Sigmoid colon (tissue), 7 donors: ENCODE measurements around the gene GPRIN1. TPM values are rescaled to one million over a fixed set of nuclear protein-coding genes. Genes with fewer than 3 reads are reported as not detected.

Experiments
- DNase-seq: peaks from one replicate; pipeline ENCODE4 v3.0.0-alpha.2; 2019
- H3K27ac ChIP-seq, 4 donors: fragments of 200-600 bp; sonication (generic); one replicate each; pipeline ENCODE4 v1.5.1; 2016 to 2019; ENCODE audit warnings: mild to moderate bottlenecking in 1 of 4
- H3K27me3 ChIP-seq, 3 donors: fragments of 200-600 bp; sonication (generic); one replicate each; pipeline ENCODE4 v1.5.1; 2019; ENCODE audit warnings: mild to moderate bottlenecking in 1 of 3
- H3K36me3 ChIP-seq, 4 donors: fragments of 200-600 bp; sonication (generic); one replicate each; pipeline ENCODE4 v1.5.1; 2016 to 2019
- H3K4me1 ChIP-seq, 4 donors: fragments of 200-600 bp; sonication (generic); one replicate each; pipeline ENCODE4 v1.5.1; 2017 to 2019
- H3K4me3 ChIP-seq, 4 donors: fragments of 200-600 bp; sonication (generic); one replicate each; pipeline ENCODE4 v1.5.1; 2017 to 2019; ENCODE audit warnings: mild to moderate bottlenecking in 2 of 4, moderate library complexity in 1 of 4
- H3K9me3 ChIP-seq, 4 donors: fragments of 200-600 bp in 3 of 4; sonication (generic) in 3 of 4; one replicate each; pipeline versions ENCODE4 v1.5.1 to v1.6.1; 2013 to 2019
- CTCF ChIP-seq, 4 experiments: fragments of 450-650 bp in 3 of 4; fragments of 200-600 bp in 1 of 4; IDR thresholded peaks; one replicate each; pipeline ENCODE4 v1.5.1; 2016 to 2019; ENCODE audit warnings: antibody characterized with exemption in 4 of 4, mild to moderate bottlenecking in 3 of 4, moderate library complexity in 2 of 4
- EP300 ChIP-seq, 4 donors: sonication (generic); formaldehyde crosslinking; IDR thresholded peaks; one replicate each; pipeline ENCODE4 v1.6.1; 2017; ENCODE audit warnings: antibody characterized with exemption in 4 of 4
- POLR2A ChIP-seq, 2 donors: fragments of 450-650 bp; IDR thresholded peaks; one replicate each; pipeline ENCODE4 v1.6.1; 2016; ENCODE audit warnings: antibody characterized with exemption in 2 of 2, mild to moderate bottlenecking in 2 of 2, moderate library complexity in 2 of 2
- POLR2AphosphoS5 ChIP-seq, 4 donors: sonication (generic); formaldehyde crosslinking; IDR thresholded peaks; one replicate each; pipeline ENCODE4 v1.6.1; 2017; ENCODE audit warnings: antibody characterized with exemption in 4 of 4
- WGBS, 2 donors: extraction: QIAGEN DNeasy Blood & Tissue Kit; methylation state at CpG; one replicate each; pipeline ENCODE4 v1.1.7; 2013; 5-methylcytosine and 5-hydroxymethylcytosine counted together
- intact Hi-C: fragments of 100-400 bp; cut with DNase I; formaldehyde crosslinking; loops from one replicate; pipeline ENCODE4 v1.15.1; 2023
- polyA plus RNA-seq, 3 donors: library from polyadenylated mRNA; stranded (reverse); fragments of 200-250 nt; gene quantifications; one replicate each; pipeline ENCODE4 v1.2.3, GENCODE V29; 2013
- total RNA-seq, 4 donors: library from RNA; depleted of rRNA; stranded (reverse); fragments of >200 nt; gene quantifications; one replicate each; pipeline ENCODE4 v1.1.0, GENCODE V29; 2016
- donor health status: healthy with polysubstance abuse.
- donor health status: Bipolar disorder and iron deficiency.
- donor health status: healthy.

Gene GPRIN1
- total and polyA plus RNA-seq, 7 donors, result 0.33 to 1.6 (median 0.69) TPM

DNA sequence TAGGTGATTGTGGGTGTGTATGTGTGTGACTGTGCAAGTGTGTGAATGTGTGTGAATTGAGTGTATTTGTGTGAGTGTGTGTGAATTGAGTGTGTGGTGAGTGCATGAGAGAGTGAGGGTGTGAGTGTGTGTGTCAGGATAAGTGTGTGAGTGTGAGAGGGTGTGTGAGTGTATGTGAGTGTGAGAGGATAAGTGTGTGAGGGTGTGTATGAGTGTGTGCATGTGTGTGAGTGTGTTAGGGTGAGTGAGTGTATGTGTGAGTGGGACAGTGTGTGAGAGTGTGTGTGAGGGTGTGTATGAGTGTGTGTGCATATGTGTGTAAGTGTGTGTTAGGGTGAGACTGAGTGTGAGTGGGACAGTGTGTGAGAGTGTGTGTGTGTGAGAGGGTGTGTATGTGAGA is 21.7 kb downstream of the GPRIN1 start:
- DNase-seq, result no peak
- H3K27me3 ChIP-seq, result peaks cover 0 to 5% (median 0%) of the 10 kb centered on the region in 3 donors
- no peaks in the 10 kb centered on the region for H3K36me3 ChIP-seq
- TF ChIP-seq EP300 (IDR thresholded peaks at IDR 0.05) (no peak), POLR2AphosphoS5 (IDR thresholded peaks at IDR 0.05) (no peak), POLR2A (IDR thresholded peaks at IDR 0.05) (no peak), CTCF (IDR thresholded peaks at IDR 0.05) (no peak)
- H3K4me3 ChIP-seq, result no peak overlapping the region
- H3K4me1 ChIP-seq, result no peaks in the 10 kb centered on the region
- H3K9me3 ChIP-seq, result peaks cover 4 to 14% (median 11%) of the 10 kb centered on the region in 4 donors
- H3K27ac ChIP-seq, result no peak overlapping the region
- intact Hi-C loops, result no loop called here

GRCh38 chr5:176587398-176587797 is 22.6 kb downstream of the GPRIN1 start:
- H3K36me3 ChIP-seq, result no peaks in the 10 kb centered on the region
- no peak for DNase-seq
- 53 to 82% methylated on average over 7 of the region's 7 CpGs for WGBS, 2 donors
- no peak overlapping the region for H3K4me3 ChIP-seq
- H3K27me3 ChIP-seq, result no peaks in the 10 kb centered on the region
- H3K4me1 ChIP-seq, result no peaks in the 10 kb centered on the region
- TF ChIP-seq CTCF (IDR thresholded peaks at IDR 0.05) (no peak), POLR2A (IDR thresholded peaks at IDR 0.05) (no peak), EP300 (IDR thresholded peaks at IDR 0.05) (no peak), POLR2AphosphoS5 (IDR thresholded peaks at IDR 0.05) (no peak)
- no peak overlapping the region for H3K27ac ChIP-seq
- H3K9me3 ChIP-seq, result peaks cover 4 to 14% (median 11%) of the 10 kb centered on the region in 4 donors
- intact Hi-C loops, result no loop called here

GRCh38 chr5:176583076-176583475 is 26.9 kb downstream of the GPRIN1 start:
- TF ChIP-seq CTCF (IDR thresholded peaks at IDR 0.05), result no peak
- TF ChIP-seq EP300 (IDR thresholded peaks at IDR 0.05), result no peak
- no peak for TF ChIP-seq POLR2A (IDR thresholded peaks at IDR 0.05)
- TF ChIP-seq POLR2AphosphoS5 (IDR thresholded peaks at IDR 0.05), result no peak
- H3K27me3 ChIP-seq, result no peaks in the 10 kb centered on the region
- no peaks in the 10 kb centered on the region for H3K36me3 ChIP-seq
- H3K4me3 ChIP-seq, result no peak overlapping the region
- no peak for DNase-seq
- WGBS, 2 donors, result 89 to 90% methylated on average over 4 of the region's 4 CpGs
- intact Hi-C loops, result no loop called here
- peaks cover 4 to 14% (median 11%) of the 10 kb centered on the region in 4 donors for H3K9me3 ChIP-seq
- no peak overlapping the region for H3K27ac ChIP-seq
- H3K4me1 ChIP-seq, result no peaks in the 10 kb centered on the region

DNA sequence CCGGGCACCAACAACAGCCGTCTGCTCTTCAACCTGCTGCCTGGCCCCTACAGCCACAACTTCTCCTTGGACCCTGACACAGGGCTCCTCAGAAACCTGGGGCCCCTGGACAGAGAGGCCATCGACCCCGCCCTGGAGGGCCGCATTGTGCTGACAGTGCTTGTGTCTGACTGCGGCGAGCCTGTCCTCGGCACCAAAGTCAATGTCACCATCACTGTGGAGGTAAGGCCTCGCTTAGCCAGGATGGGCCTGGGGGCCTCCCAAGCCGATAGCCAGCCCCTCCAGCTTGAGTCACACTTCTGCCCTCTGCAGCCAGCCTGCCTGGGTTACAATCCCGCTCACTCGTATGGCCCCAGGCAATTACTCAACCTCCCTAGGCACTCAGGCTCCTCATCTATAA is 28.6 kb downstream of the GPRIN1 start:
- Histone ChIP-seq H3K27me3 (no peaks in the 10 kb centered on the region), H3K4me3 (no peak overlapping the region), H3K27ac (no peak overlapping the region), H3K36me3 (no peaks in the 10 kb centered on the region), H3K9me3 (peaks cover 4 to 14% (median 11%) of the 10 kb centered on the region in 4 donors), H3K4me1 (no peaks in the 10 kb centered on the region)
- 93 to 94% methylated on average over 12 of the region's 12 CpGs for WGBS, 2 donors
- DNase-seq, result no peak
- intact Hi-C loops, result no loop called here
- no peak for TF ChIP-seq EP300 (IDR thresholded peaks at IDR 0.05)
- no peak for TF ChIP-seq POLR2A (IDR thresholded peaks at IDR 0.05)
- TF ChIP-seq CTCF (IDR thresholded peaks at IDR 0.05), result no peak
- TF ChIP-seq POLR2AphosphoS5 (IDR thresholded peaks at IDR 0.05), result no peak

GRCh38 chr5:176579323-176579722 is 30.6 kb downstream of the GPRIN1 start:
- no peaks in the 10 kb centered on the region for H3K4me1 ChIP-seq
- peaks cover 0 to 2% (median 0%) of the 10 kb centered on the region in 4 donors for H3K9me3 ChIP-seq
- peaks cover 0 to 13% (median 0%) of the 10 kb centered on the region in 3 donors for H3K27me3 ChIP-seq
- DNase-seq, result no peak
- intact Hi-C loops, result loop anchor here (10.0 kb wide), 2 partner anchors 65 to 165 kb away; partner anchors contain the start of genes CLTB and TSPAN17
- no peak overlapping the region for H3K27ac ChIP-seq
- no peak overlapping the region for H3K4me3 ChIP-seq
- WGBS, 2 donors, result 78 to 88% methylated on average over 4 of the region's 4 CpGs
- no peaks in the 10 kb centered on the region for H3K36me3 ChIP-seq
- TF ChIP-seq CTCF (IDR thresholded peaks at IDR 0.05) (no peak), POLR2A (IDR thresholded peaks at IDR 0.05) (no peak), POLR2AphosphoS5 (IDR thresholded peaks at IDR 0.05) (no peak), EP300 (IDR thresholded peaks at IDR 0.05) (no peak)
